ENCODE results near the gene SYT14.
"Not testable (repeated sequence)": the region's sequence is repeated elsewhere in the genome, so short reads cannot be mapped to it uniquely, and the experiment has no call there.

The SYT14 gene

GRCh38 chr1:210143465-210144062, 205.5 kb downstream of the SYT14 start:
- H3K9me3 ChIP-seq (ENCODE audit: control insufficient read depth, insufficient read depth, low read length) = no peaks in the 10 kb centered on the region
- H3K36me3 ChIP-seq (ENCODE audit: control insufficient read depth, insufficient read depth, low read length) = no peaks in the 10 kb centered on the region

GRCh38 chr1:210144736-210145135, 206.7 kb downstream of the SYT14 start:
- Histone ChIP-seq H3K4me1 (ENCODE audit: control insufficient read depth, insufficient read depth, low read length) (no peaks in the 10 kb centered on the region), H3K9ac (ENCODE audit: low read depth, low read length) (no peak overlapping the region), H3K27ac (ENCODE audit: low read depth, low read length) (no peak overlapping the region), H3K4me3 (ENCODE audit: low read depth, low read length) (no peak overlapping the region), H3K9me3 (ENCODE audit: control insufficient read depth, insufficient read depth, low read length) (no peaks in the 10 kb centered on the region), H3K36me3 (ENCODE audit: control insufficient read depth, insufficient read depth, low read length) (no peaks in the 10 kb centered on the region), H3K27me3 (ENCODE audit: control insufficient read depth, insufficient read depth, low read length) (no peaks in the 10 kb centered on the region)

More at GRCh38 chr1:210143465-210144062, 205.5 kb downstream of the SYT14 start:
- H3K9ac ChIP-seq (ENCODE audit: low read depth, low read length) = no peak overlapping the region
- H3K27me3 ChIP-seq (ENCODE audit: control insufficient read depth, insufficient read depth, low read length) = no peaks in the 10 kb centered on the region
- no peaks in the 10 kb centered on the region for H3K4me1 ChIP-seq (ENCODE audit: control insufficient read depth, insufficient read depth, low read length)
- no peak overlapping the region for H3K27ac ChIP-seq (ENCODE audit: low read depth, low read length)
- H3K4me3 ChIP-seq (ENCODE audit: low read depth, low read length) = no peak overlapping the region

GRCh38 chr1:210151052-210151672, 213.1 kb downstream of the SYT14 start:
- H3K36me3 ChIP-seq (ENCODE audit: control insufficient read depth, insufficient read depth, low read length) = no peaks in the 10 kb centered on the region
- H3K27ac ChIP-seq (ENCODE audit: low read depth, low read length) = no peak overlapping the region
- H3K4me3 ChIP-seq (ENCODE audit: low read depth, low read length) = no peak overlapping the region
- H3K9ac ChIP-seq (ENCODE audit: low read depth, low read length) = no peak overlapping the region
- no peaks in the 10 kb centered on the region for H3K27me3 ChIP-seq (ENCODE audit: control insufficient read depth, insufficient read depth, low read length)
- H3K4me1 ChIP-seq (ENCODE audit: control insufficient read depth, insufficient read depth, low read length) = no peaks in the 10 kb centered on the region
- no peaks in the 10 kb centered on the region for H3K9me3 ChIP-seq (ENCODE audit: control insufficient read depth, insufficient read depth, low read length)

- Histone ChIP-seq H3K4me1 (ENCODE audit: control insufficient read depth, insufficient read depth, low read length) (no peaks in the 10 kb centered on the region), H3K27ac (ENCODE audit: low read depth, low read length) (no peak overlapping the region), H3K9me3 (ENCODE audit: control insufficient read depth, insufficient read depth, low read length) (no peaks in the 10 kb centered on the region), H3K4me3 (ENCODE audit: low read depth, low read length) (no peak overlapping the region), H3K36me3 (ENCODE audit: control insufficient read depth, insufficient read depth, low read length) (0 out of 2 replicates have a peak, but pooled peaks cover 2% of the 10 kb centered on the region), H3K27me3 (ENCODE audit: control insufficient read depth, insufficient read depth, low read length) (no peaks in the 10 kb centered on the region), H3K9ac (ENCODE audit: low read depth, low read length) (no peak overlapping the region)
Measured at GRCh38 chr1:210159211-210159610, 221.2 kb downstream of the SYT14 start.

- Histone ChIP-seq H3K4me1 (ENCODE audit: control insufficient read depth, insufficient read depth, low read length) (peaks cover 6% of the 10 kb centered on the region; the same call in 1 of the 2 replicates), H3K9ac (ENCODE audit: low read depth, low read length) (no peak overlapping the region), H3K4me3 (ENCODE audit: low read depth, low read length) (no peak overlapping the region), H3K36me3 (ENCODE audit: control insufficient read depth, insufficient read depth, low read length) (no peaks in the 10 kb centered on the region), H3K27ac (ENCODE audit: low read depth, low read length) (no peak overlapping the region), H3K9me3 (ENCODE audit: control insufficient read depth, insufficient read depth, low read length) (no peaks in the 10 kb centered on the region), H3K27me3 (ENCODE audit: control insufficient read depth, insufficient read depth, low read length) (no peaks in the 10 kb centered on the region)
Measured at GRCh38 chr1:210170220-210170619, 232.2 kb downstream of the SYT14 start.

GRCh38 chr1:210174133-210174532, 236.1 kb downstream of the SYT14 start:
- H3K36me3 ChIP-seq (ENCODE audit: control insufficient read depth, insufficient read depth, low read length) = no peaks in the 10 kb centered on the region
- H3K27me3 ChIP-seq (ENCODE audit: control insufficient read depth, insufficient read depth, low read length) = no peaks in the 10 kb centered on the region
- no peak overlapping the region for H3K4me3 ChIP-seq (ENCODE audit: low read depth, low read length)
- H3K27ac ChIP-seq (ENCODE audit: low read depth, low read length) = no peak overlapping the region
- H3K4me1 ChIP-seq (ENCODE audit: control insufficient read depth, insufficient read depth, low read length) = peaks cover 6% of the 10 kb centered on the region; the same call in 1 of the 2 replicates
- no peaks in the 10 kb centered on the region for H3K9me3 ChIP-seq (ENCODE audit: control insufficient read depth, insufficient read depth, low read length)
- H3K9ac ChIP-seq (ENCODE audit: low read depth, low read length) = no peak overlapping the region

- H3K27ac ChIP-seq (ENCODE audit: low read depth, low read length) = no peak overlapping the region
Measured at GRCh38 chr1:210185063-210185462, 247.0 kb downstream of the SYT14 start.

GRCh38 chr1:210187849-210188606, 250.0 kb downstream of the SYT14 start:
- not testable (repeated sequence) for H3K4me3 ChIP-seq (ENCODE audit: low read depth, low read length); H3K27ac ChIP-seq (ENCODE audit: low read depth, low read length); H3K9ac ChIP-seq (ENCODE audit: low read depth, low read length)

More at GRCh38 chr1:210185063-210185462, 247.0 kb downstream of the SYT14 start:
- no peaks in the 10 kb centered on the region for H3K4me1 ChIP-seq (ENCODE audit: control insufficient read depth, insufficient read depth, low read length)
- no peaks in the 10 kb centered on the region for H3K36me3 ChIP-seq (ENCODE audit: control insufficient read depth, insufficient read depth, low read length)
- no peaks in the 10 kb centered on the region for H3K9me3 ChIP-seq (ENCODE audit: control insufficient read depth, insufficient read depth, low read length)
- no peaks in the 10 kb centered on the region for H3K27me3 ChIP-seq (ENCODE audit: control insufficient read depth, insufficient read depth, low read length)
- no peak overlapping the region for H3K4me3 ChIP-seq (ENCODE audit: low read depth, low read length)
- no peak overlapping the region for H3K9ac ChIP-seq (ENCODE audit: low read depth, low read length)

GRCh38 chr1:210189426-210189825, 251.4 kb downstream of the SYT14 start:
- no peak overlapping the region for H3K4me3 ChIP-seq (ENCODE audit: low read depth, low read length)

More at GRCh38 chr1:210187849-210188606, 250.0 kb downstream of the SYT14 start:
- not testable (repeated sequence) for H3K27me3 ChIP-seq (ENCODE audit: control insufficient read depth, insufficient read depth, low read length); H3K4me1 ChIP-seq (ENCODE audit: control insufficient read depth, insufficient read depth, low read length); H3K9me3 ChIP-seq (ENCODE audit: control insufficient read depth, insufficient read depth, low read length); H3K36me3 ChIP-seq (ENCODE audit: control insufficient read depth, insufficient read depth, low read length)

GRCh38 chr1:210195635-210196160, 257.7 kb downstream of the SYT14 start:
- H3K36me3 ChIP-seq (ENCODE audit: control insufficient read depth, insufficient read depth, low read length) = no peaks in the 10 kb centered on the region
- H3K4me1 ChIP-seq (ENCODE audit: control insufficient read depth, insufficient read depth, low read length) = no peaks in the 10 kb centered on the region
- no peaks in the 10 kb centered on the region for H3K27me3 ChIP-seq (ENCODE audit: control insufficient read depth, insufficient read depth, low read length)
- no peak overlapping the region for H3K9ac ChIP-seq (ENCODE audit: low read depth, low read length)
- no peak overlapping the region for H3K4me3 ChIP-seq (ENCODE audit: low read depth, low read length)
- H3K27ac ChIP-seq (ENCODE audit: low read depth, low read length) = no peak overlapping the region
- peaks cover 9% of the 10 kb centered on the region; the same call in 1 of the 2 replicates for H3K9me3 ChIP-seq (ENCODE audit: control insufficient read depth, insufficient read depth, low read length)

More at GRCh38 chr1:210189426-210189825, 251.4 kb downstream of the SYT14 start:
- H3K4me1 ChIP-seq (ENCODE audit: control insufficient read depth, insufficient read depth, low read length) = no peaks in the 10 kb centered on the region
- H3K9me3 ChIP-seq (ENCODE audit: control insufficient read depth, insufficient read depth, low read length) = no peaks in the 10 kb centered on the region
- H3K27ac ChIP-seq (ENCODE audit: low read depth, low read length) = no peak overlapping the region
- no peaks in the 10 kb centered on the region for H3K36me3 ChIP-seq (ENCODE audit: control insufficient read depth, insufficient read depth, low read length)
- no peak overlapping the region for H3K9ac ChIP-seq (ENCODE audit: low read depth, low read length)
- H3K27me3 ChIP-seq (ENCODE audit: control insufficient read depth, insufficient read depth, low read length) = no peaks in the 10 kb centered on the region

GRCh38 chr1:210196266-210196665, 258.2 kb downstream of the SYT14 start:
- not testable (repeated sequence) for H3K9ac ChIP-seq (ENCODE audit: low read depth, low read length); H3K36me3 ChIP-seq (ENCODE audit: control insufficient read depth, insufficient read depth, low read length); H3K27me3 ChIP-seq (ENCODE audit: control insufficient read depth, insufficient read depth, low read length); H3K27ac ChIP-seq (ENCODE audit: low read depth, low read length); H3K4me3 ChIP-seq (ENCODE audit: low read depth, low read length); H3K4me1 ChIP-seq (ENCODE audit: control insufficient read depth, insufficient read depth, low read length); H3K9me3 ChIP-seq (ENCODE audit: control insufficient read depth, insufficient read depth, low read length)

Data from HUES48 (cell line).